ENCODE measurements around the gene NR1D1.

Gene NR1D1

GRCh38 chr17:40097087-40097486 is 3.3 kb downstream of the NR1D1 start:
- DNase-seq = no peak

- no peak for DNase-seq
Measured at GRCh38 chr17:40095944-40096791, 4.2 kb downstream of the NR1D1 start.

DNA sequence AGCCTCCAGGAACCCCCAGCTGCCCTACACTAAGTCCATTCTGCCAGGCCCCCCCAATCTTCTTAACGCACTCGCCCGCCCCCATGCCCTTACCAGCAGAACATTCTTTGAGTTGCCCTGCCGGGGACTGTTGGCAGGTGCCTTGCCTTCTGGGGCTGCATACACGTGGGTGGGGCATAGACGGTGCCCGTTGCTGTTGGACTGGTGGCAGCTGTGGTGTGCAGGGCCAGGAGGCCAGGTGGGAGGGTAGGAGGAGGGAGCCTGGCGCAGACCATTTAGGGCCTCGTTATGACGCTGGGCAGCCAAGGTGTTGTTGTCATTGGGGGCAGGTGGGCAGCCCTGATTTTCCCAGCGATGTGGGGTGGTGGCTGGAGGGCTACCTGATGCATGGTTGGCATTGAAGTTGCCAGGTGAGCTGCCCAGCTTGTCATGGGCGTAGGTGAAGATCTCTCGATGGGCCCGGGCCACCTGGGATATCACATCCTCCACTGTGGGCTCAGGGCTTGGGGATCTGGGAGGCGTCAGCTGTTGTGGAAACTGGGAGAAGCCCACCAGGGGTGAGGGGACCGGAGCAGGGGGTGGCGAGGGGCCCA is 4.9 kb downstream of the NR1D1 start:
- DNase-seq = no peak

- no peak for DNase-seq
Measured at GRCh38 chr17:40094874-40095273, 5.5 kb downstream of the NR1D1 start.

DNA sequence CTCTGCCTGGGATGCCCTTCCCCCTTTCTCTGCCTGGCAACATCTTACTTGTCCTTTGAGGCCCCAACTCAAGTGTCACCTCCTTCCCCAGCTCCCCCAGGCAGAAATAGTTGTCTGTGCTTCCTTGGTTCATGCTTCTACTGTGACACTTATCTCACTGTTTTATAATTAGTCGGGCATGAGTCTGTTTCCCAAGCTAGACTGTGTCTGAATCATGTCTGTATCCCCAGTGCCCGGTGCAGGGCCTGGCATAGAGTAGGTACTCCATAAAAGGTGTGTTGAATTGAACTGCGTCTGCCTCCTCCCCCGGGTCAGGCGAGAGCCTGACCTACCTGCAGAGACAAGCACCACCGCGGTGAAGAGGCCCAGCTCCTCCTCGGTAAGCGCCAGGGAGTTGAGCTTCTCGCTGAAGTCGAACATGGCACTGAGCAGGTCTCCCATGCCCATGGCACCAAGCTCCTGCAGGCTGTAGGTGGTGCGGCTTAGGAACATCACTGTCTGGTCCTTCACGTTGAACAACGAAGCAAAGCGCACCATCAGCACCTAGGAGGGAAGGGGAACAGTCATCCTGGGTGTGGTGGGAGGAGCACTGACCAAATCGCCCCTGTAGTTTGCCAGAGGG is 6.7 kb downstream of the NR1D1 start:
- no peak for DNase-seq

DNA sequence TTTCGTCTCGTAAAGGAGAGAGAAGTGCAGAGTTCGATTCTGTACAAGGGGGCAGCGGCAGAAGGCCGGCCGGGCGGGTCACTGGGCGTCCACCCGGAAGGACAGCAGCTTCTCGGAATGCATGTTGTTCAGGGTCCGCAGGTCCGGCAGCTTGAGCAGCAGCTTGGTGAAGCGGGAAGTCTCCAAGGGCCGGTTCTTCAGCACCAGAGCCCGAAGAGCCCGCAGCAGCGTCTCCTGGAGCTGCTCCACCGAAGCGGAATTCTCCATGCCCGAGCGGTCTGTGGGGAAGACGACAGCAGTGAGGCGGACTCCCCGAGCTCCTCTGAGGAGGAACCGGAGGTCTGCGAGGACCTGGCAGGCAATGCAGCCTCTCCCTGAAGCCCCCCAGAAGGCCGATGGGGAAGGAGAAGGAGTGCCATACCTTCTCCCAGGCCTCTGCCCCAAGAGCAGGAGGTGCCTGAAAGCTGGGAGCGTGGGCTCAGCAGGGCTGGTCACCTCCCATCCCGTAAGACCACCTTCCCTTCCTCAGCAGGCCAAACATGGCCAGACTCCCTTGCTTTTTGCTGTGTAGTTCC is 7.3 kb downstream of the NR1D1 start:
- DNase-seq = no peak

- peak; percentile 81 for DNase-seq
Measured at GRCh38 chr17:40092581-40092980, 7.8 kb downstream of the NR1D1 start.

- DNase-seq = no peak
Measured at GRCh38 chr17:40091691-40092397, 8.5 kb downstream of the NR1D1 start.

- DNase-seq = no peak
Measured at GRCh38 chr17:40090237-40091119, 9.9 kb downstream of the NR1D1 start.

DNA sequence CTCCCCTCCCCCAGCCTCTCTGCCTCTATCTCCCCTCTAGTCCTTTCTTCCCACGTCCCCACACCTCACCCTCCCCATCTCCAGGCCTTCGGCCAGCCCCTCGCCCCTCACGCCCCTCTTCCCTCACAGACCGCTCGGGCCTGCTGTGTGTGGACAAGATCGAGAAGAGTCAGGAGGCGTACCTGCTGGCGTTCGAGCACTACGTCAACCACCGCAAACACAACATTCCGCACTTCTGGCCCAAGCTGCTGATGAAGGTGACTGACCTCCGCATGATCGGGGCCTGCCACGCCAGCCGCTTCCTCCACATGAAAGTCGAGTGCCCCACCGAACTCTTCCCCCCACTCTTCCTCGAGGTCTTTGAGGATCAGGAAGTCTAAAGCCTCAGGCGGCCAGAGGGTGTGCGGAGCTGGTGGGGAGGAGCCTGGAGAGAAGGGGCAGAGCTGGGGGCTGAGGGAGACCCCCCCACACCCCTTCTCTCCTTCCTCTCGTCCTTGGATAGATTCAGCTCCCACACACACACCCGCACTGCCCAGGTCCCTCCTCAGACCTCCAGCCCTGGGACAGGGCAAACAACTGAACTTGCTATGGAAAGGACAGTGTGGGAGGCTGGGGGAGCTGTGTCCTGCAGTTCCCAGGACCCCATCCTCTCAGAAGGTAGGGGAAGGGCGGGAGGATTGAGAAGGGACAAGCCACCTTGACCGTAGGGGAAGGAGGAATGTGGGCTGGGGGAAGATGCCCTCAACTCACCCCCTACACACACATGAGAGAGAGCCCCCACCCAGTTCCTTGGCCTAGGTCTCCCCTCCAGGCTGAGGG is 11.1 kb downstream of the NR1D1 start:
- no peak for DNase-seq

DNA sequence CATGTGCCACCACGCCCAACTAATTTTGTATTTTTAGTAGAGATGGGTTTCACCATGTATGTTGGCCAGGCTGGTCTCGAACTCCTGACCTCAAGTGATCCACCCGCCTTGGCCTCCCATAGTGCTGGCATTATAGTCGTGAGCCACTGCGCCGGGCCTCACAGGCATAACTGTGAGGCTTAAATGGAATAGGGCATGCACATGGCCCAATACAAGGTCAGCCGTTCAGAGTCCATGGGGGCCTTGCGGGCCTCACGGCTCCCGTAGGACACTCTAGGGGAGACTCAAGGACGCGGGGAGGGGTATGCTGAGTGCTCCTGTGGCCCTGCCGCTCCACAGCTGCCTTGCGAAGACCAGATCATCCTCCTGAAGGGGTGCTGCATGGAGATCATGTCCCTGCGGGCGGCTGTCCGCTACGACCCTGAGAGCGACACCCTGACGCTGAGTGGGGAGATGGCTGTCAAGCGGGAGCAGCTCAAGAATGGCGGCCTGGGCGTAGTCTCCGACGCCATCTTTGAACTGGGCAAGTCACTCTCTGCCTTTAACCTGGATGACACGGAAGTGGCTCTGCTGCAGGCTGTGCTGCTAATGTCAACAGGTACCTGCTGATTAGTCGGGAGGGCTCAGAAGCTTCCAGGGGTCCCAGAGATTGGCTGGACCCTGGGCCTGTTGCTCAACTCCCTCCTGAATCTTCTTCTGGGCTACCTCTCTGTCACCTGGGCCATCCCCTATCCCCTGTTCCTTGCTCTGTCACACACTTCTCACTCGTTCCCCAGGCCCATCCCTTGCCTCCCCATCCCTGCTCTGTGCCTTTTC is 12.3 kb downstream of the NR1D1 start:
- no peak for DNase-seq

DNA sequence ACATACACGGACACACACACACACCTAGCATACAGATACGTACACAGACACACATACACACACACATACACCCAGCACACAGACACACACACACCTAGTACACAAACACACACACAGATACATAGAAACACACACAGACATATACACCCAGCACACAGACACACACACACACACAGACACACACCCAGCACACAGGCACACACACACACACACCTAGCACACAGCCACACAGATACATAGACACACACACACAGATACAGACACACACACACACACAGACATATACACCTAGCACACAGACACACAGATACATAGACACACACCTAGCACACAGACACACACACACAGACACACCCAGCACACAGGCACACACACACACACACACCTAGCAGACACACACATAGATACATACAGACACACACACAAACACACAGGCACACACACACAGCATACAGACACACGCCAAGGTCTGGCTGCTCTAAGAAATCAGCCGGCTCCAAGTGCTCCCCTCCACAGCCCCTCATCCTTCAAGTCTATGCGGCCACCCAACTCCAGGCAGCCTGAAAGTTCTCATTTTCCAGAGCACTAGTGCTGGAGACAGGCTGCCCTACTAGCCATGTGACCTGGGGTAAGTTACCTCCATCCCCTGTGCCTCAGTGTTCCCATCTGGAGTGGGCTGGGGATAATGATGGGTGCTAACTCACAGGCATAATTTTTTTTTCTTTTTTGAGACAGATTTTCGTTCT is 13.2 kb downstream of the NR1D1 start:
- DNase-seq = no peak

- DNase-seq = no peak
Measured at GRCh38 chr17:40086150-40087044, 14.0 kb downstream of the NR1D1 start.

DNA sequence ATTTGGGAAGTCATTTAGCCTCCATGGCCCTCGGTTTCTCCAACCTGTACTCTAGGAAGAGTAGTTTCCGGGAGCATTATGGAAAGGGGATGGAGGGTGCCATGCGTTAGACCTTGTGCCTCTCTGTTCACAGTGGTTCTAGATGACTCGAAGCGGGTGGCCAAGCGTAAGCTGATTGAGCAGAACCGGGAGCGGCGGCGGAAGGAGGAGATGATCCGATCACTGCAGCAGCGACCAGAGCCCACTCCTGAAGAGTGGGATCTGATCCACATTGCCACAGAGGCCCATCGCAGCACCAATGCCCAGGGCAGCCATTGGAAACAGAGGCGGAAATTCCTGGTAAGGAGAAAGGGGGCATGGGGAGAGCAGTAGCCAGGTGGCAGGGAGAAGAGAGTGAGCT is 15.9 kb downstream of the NR1D1 start:
- no peak for DNase-seq

GRCh38 chr17:40079545-40079944 is 20.8 kb downstream of the NR1D1 start:
- DNase-seq = no peak

DNA sequence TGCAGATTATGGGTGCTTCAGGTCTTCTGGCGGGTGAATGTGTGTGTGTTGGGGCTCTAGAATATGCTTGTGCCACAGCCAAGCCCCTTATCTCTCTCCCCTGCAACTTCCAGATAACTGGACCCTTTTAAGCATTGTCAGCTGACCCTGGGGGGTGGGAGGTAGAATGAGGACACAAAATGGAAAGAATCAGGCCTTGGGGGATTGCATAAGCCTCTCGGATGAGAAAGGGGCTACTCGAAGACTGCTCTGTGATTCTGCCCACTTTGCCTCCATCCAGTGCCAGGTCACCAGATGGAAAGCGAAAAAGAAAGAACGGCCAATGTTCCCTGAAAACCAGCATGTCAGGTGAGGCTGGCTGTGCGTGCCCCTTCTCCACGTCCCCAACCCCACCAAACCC is 23.8 kb downstream of the NR1D1 start:
- no peak for DNase-seq

GRCh38 chr17:40075942-40076498 is 24.4 kb downstream of the NR1D1 start:
- no peak for DNase-seq

Data from midbrain (tissue), 1 donor.